HG03097 (cell line): ENCODE measurements around the gene DCP1A.
A peak's percentile ranks its signal among the peaks of the same experiment; 100 is the strongest.
"Not testable (repeated sequence)": the region's sequence is repeated elsewhere in the genome, so short reads cannot be mapped to it uniquely, and the experiment has no call there.

Experiments
- ATAC-seq: cut with Tn5 transposase; IDR thresholded peaks from one replicate; pipeline ENCODE4 v1.9.1; 2021; ENCODE audit not compliant: unreplicated experiment, low FRiP score

Gene DCP1A

GRCh38 chr3:53269888-53270880 is 77.2 kb downstream of the DCP1A start:
- ATAC-seq: peak; percentile 51

- ATAC-seq: not testable (repeated sequence)
These were observed 78.2 kb downstream of the DCP1A start for GRCh38 chr3:53269193-53269592.

- no peak for ATAC-seq
These were observed 79.6 kb downstream of the DCP1A start for GRCh38 chr3:53267766-53268165.

- no peak for ATAC-seq
These were observed 82.6 kb downstream of the DCP1A start for GRCh38 chr3:53264718-53265117.

- no peak for ATAC-seq
These were observed 83.4 kb downstream of the DCP1A start for GRCh38 chr3:53263907-53264306.

GRCh38 chr3:53261712-53262111 is 85.6 kb downstream of the DCP1A start:
- no peak for ATAC-seq

- ATAC-seq: no peak
These were observed 87.0 kb downstream of the DCP1A start for GRCh38 chr3:53260286-53260785.

- ATAC-seq: no peak
These were observed 87.7 kb downstream of the DCP1A start for GRCh38 chr3:53259427-53260259.

- no peak for ATAC-seq
These were observed 88.5 kb downstream of the DCP1A start for GRCh38 chr3:53258600-53259426.

- no peak for ATAC-seq
These were observed 89.9 kb downstream of the DCP1A start for GRCh38 chr3:53257465-53257864.

GRCh38 chr3:53256704-53257055 is 90.7 kb downstream of the DCP1A start:
- no peak for ATAC-seq

- ATAC-seq: peak; percentile 43
These were observed 91.3 kb downstream of the DCP1A start, which contains the start of gene TKT for GRCh38 chr3:53255775-53256703. Gene TKT (minus strand): TSS chr3:53256022. CDS start chr3:53255942, 80 bp downstream.

GRCh38 chr3:53255423-53255774 is 91.9 kb downstream of the DCP1A start:
- ATAC-seq: peak; percentile 43

GRCh38 chr3:53254509-53255422 is 92.6 kb downstream of the DCP1A start:
- ATAC-seq: peak; percentile 33

GRCh38 chr3:53253707-53254508 is 93.4 kb downstream of the DCP1A start:
- no peak for ATAC-seq

GRCh38 chr3:53252947-53253322 is 94.4 kb downstream of the DCP1A start:
- ATAC-seq: not testable (repeated sequence)
